Ascending aorta (tissue), 2 donors: ENCODE results near the gene NDFIP2. TPM values are rescaled to one million over a fixed set of nuclear protein-coding genes. Genes with fewer than 3 reads are reported as not detected.
A peak's percentile ranks its signal among the peaks of the same experiment; 100 is the strongest.

Experiments used
- DNase-seq, 2 donors: peaks; one replicate each; pipeline ENCODE4 v3.0.0-alpha.2; 2019; ENCODE audit warnings: low spot score in 2 of 2
- H3K27ac ChIP-seq, 2 donors: fragments of 200-600 bp; sonication (generic); one replicate each; pipeline ENCODE4 v1.5.1; 2016 to 2017; ENCODE audit warnings: mild to moderate bottlenecking in 1 of 2
- H3K27me3 ChIP-seq: fragments of 200-600 bp; sonication (generic); one replicate; pipeline ENCODE4 v1.5.1; 2017
- H3K36me3 ChIP-seq, 2 donors: fragments of 200-600 bp; sonication (generic); one replicate each; pipeline ENCODE4 v1.5.1; 2016
- H3K4me1 ChIP-seq, 2 donors: fragments of 200-600 bp; sonication (generic); one replicate each; pipeline ENCODE4 v1.5.1; 2016 to 2017; ENCODE audit warnings: mild to moderate bottlenecking in 1 of 2
- H3K4me3 ChIP-seq, 2 donors: fragments of 200-600 bp; sonication (generic); one replicate each; pipeline ENCODE4 v1.5.1; 2016 to 2017; ENCODE audit warnings: mild to moderate bottlenecking in 1 of 2
- H3K9me3 ChIP-seq, 2 donors: fragments of 200-600 bp; sonication (generic); one replicate each; pipeline ENCODE4 v1.5.1; 2016
- intact Hi-C: fragments of 100-400 bp; cut with DNase I; formaldehyde crosslinking; loops from one replicate; pipeline ENCODE4 v1.15.1; 2023
- total RNA-seq: library from RNA; depleted of rRNA; stranded (reverse); fragments of >200 nt; gene quantifications from one replicate; pipeline ENCODE4 v1.1.0, GENCODE V29; 2016
- TF ChIP-seq, protein P1 (sequence below), 3 experiments: fragments of 200-600 bp in 2 of 3; fragments of 450-650 bp in 1 of 3; sonication (generic) in 2 of 3; IDR thresholded peaks; one replicate each; pipeline ENCODE4 v1.5.1; 2016 to 2019; ENCODE audit warnings: antibody characterized with exemption in 3 of 3, mild to moderate bottlenecking in 1 of 3, moderate library complexity in 1 of 3

NDFIP2 gene
- total RNA-seq, 1 donor from 2014 or later, result 16.6 TPM

- Histone ChIP-seq H3K27me3 (no peaks in the 10 kb centered on the region), H3K4me1 (peaks cover 2 to 9% of the 10 kb centered on the region in 2 donors), H3K36me3 (no peaks in the 10 kb centered on the region), H3K9me3 (no peaks in the 10 kb centered on the region), H3K27ac (no peak overlapping the region), H3K4me3 (no peak overlapping the region)
- DNase-seq, result no peak
- TF ChIP-seq, protein P1, sequence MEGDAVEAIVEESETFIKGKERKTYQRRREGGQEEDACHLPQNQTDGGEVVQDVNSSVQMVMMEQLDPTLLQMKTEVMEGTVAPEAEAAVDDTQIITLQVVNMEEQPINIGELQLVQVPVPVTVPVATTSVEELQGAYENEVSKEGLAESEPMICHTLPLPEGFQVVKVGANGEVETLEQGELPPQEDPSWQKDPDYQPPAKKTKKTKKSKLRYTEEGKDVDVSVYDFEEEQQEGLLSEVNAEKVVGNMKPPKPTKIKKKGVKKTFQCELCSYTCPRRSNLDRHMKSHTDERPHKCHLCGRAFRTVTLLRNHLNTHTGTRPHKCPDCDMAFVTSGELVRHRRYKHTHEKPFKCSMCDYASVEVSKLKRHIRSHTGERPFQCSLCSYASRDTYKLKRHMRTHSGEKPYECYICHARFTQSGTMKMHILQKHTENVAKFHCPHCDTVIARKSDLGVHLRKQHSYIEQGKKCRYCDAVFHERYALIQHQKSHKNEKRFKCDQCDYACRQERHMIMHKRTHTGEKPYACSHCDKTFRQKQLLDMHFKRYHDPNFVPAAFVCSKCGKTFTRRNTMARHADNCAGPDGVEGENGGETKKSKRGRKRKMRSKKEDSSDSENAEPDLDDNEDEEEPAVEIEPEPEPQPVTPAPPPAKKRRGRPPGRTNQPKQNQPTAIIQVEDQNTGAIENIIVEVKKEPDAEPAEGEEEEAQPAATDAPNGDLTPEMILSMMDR (IDR thresholded peaks at IDR 0.05), result no peak
- intact Hi-C loops, result loop anchor here (2.0 kb wide), 1 partner anchor 73 kb away; the partner anchor contains the start of gene RBM26
Observed at GRCh38 chr13:79479882-79480281, 1.1 kb upstream of the NDFIP2 start.

DNA sequence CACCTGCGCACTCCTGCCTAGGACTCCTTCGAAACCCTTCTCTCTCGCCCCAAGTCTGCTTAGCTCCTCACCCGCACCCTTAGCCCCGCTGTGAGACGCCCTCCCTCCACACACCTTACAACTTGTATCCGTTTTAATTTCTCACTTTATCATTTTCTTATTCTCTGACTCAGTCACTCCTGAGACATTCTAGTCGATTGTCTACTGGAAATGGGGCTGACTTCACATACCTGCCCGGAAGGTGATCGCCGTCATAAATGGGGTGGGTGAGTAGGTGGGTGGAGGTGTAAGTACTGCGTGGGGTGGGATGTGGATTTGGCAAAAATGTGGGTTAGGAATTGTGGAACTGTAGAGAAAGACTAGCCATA lies 714 bp downstream of the NDFIP2 start:
- TF ChIP-seq, protein P1 (IDR thresholded peaks at IDR 0.05), result no peak

GRCh38 chr13:79482281-79482970 lies 1.5 kb downstream of the NDFIP2 start:
- Histone ChIP-seq H3K4me1 (peaks cover 2 to 9% of the 10 kb centered on the region in 2 donors), H3K27ac (no peak overlapping the region), H3K4me3 (peak overlapping the region in 1 of 2 donors; percentile 74), H3K36me3 (no peaks in the 10 kb centered on the region), H3K9me3 (no peaks in the 10 kb centered on the region), H3K27me3 (no peaks in the 10 kb centered on the region)
- intact Hi-C loops, result no loop called here
- DNase-seq, result no peak
- TF ChIP-seq, protein P1 (IDR thresholded peaks at IDR 0.05), result no peak

More for the DNA sequence above, 714 bp downstream of the NDFIP2 start:
- Histone ChIP-seq H3K9me3 (no peaks in the 10 kb centered on the region), H3K4me1 (peaks cover 2 to 9% of the 10 kb centered on the region in 2 donors), H3K27me3 (no peaks in the 10 kb centered on the region), H3K4me3 (peak overlapping the region; percentile 68 to 74), H3K36me3 (no peaks in the 10 kb centered on the region), H3K27ac (peak overlapping the region; percentile 30 to 39)
- intact Hi-C loops, result loop anchor here (2.0 kb wide), 1 partner anchor 75 kb away; the partner anchor contains the start of gene RBM26
- DNase-seq, result no peak

DNA sequence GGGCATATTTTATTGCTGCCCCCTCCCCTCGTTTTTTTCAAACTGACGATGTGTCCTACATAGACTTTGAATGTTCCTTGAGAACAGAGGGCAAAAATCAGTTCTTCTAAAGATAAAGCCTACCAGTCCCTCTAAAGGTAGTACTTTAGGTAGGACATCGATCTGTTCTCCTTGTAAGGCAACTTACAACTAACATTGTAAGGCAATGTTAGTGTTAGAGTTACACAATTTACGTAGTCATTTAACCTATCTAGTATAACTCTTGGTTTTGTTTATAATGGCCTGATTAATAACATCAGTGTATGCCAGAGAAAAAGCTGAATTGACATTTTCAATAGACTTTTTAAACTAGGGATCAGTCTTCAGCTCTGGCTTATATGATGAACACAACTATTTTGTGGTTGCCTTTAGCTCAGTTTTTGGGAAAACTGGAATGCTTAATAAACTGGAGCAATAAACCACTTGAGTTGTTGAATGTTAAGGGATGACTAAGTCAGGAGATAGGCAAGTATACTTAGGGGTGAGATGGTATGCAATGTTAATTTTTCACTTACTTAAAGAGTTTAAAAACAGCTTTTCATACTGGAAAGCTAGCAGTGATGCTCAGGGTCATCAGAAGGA lies 2.2 kb downstream of the NDFIP2 start:
- H3K27me3 ChIP-seq, result no peaks in the 10 kb centered on the region
- no peaks in the 10 kb centered on the region for H3K36me3 ChIP-seq
- TF ChIP-seq, protein P1 (IDR thresholded peaks at IDR 0.05), result no peak
- no peaks in the 10 kb centered on the region for H3K9me3 ChIP-seq
- H3K4me3 ChIP-seq, result no peak overlapping the region
- H3K27ac ChIP-seq, result no peak overlapping the region
- DNase-seq, result no peak
- intact Hi-C loops, result no loop called here
- peaks cover 2 to 9% of the 10 kb centered on the region in 2 donors for H3K4me1 ChIP-seq

GRCh38 chr13:79485014-79485811 lies 4.3 kb downstream of the NDFIP2 start:
- H3K9me3 ChIP-seq, result no peaks in the 10 kb centered on the region
- DNase-seq, result no peak
- no peaks in the 10 kb centered on the region for H3K36me3 ChIP-seq
- no peak overlapping the region for H3K4me3 ChIP-seq
- H3K27ac ChIP-seq, result no peak overlapping the region
- H3K4me1 ChIP-seq, result peaks cover 2 to 9% of the 10 kb centered on the region in 2 donors
- H3K27me3 ChIP-seq, result no peaks in the 10 kb centered on the region
- intact Hi-C loops, result no loop called here
- TF ChIP-seq, protein P1 (IDR thresholded peaks at IDR 0.05), result no peak
